Dedifferentiated amniotic fluid mesenchymal stem cell (primary cell): ENCODE measurements around the gene SLC2A13.
A peak's percentile ranks its signal among the peaks of the same experiment; 100 is the strongest.

Experiments used
- DNase-seq: peaks from one replicate; pipeline ENCODE4 v3.0.0-alpha.2; 2016; ENCODE audit errors: extremely low spot score

Gene SLC2A13

GRCh38 chr12:40105515-40106201 is at the start of gene SLC2A13:
Gene SLC2A13, minus strand, starts transcription at chr12:40106081. Its CDS starts 273 bp downstream, at chr12:40105808.
- DNase-seq, result peak; percentile 52

GRCh38 chr12:40154381-40154780 is 48.5 kb upstream of the SLC2A13 start:
- DNase-seq, result no peak

- no peak for DNase-seq
These were observed 47.6 kb upstream of the SLC2A13 start for GRCh38 chr12:40153432-40153831.

- peak; percentile 59 for DNase-seq
These were observed 47.0 kb upstream of the SLC2A13 start for GRCh38 chr12:40152783-40153383.

GRCh38 chr12:40149673-40150260 is 43.9 kb upstream of the SLC2A13 start:
- DNase-seq, result no peak

- no peak for DNase-seq
These were observed 41.2 kb upstream of the SLC2A13 start for GRCh38 chr12:40146800-40147797.

- no peak for DNase-seq
These were observed 40.0 kb upstream of the SLC2A13 start for GRCh38 chr12:40145896-40146295.

- no peak for DNase-seq
These were observed 38.1 kb upstream of the SLC2A13 start for GRCh38 chr12:40144023-40144422.

- DNase-seq, result no peak
These were observed 36.3 kb upstream of the SLC2A13 start for GRCh38 chr12:40142001-40142744.

- no peak for DNase-seq
These were observed 32.6 kb upstream of the SLC2A13 start for GRCh38 chr12:40138526-40138925.

GRCh38 chr12:40137252-40137651 is 31.4 kb upstream of the SLC2A13 start:
- no peak for DNase-seq

- DNase-seq, result no peak
These were observed 21.5 kb upstream of the SLC2A13 start for GRCh38 chr12:40127408-40127807.

- no peak for DNase-seq
These were observed 17.6 kb upstream of the SLC2A13 start for GRCh38 chr12:40123496-40123895.

GRCh38 chr12:40122842-40123241 is 17.0 kb upstream of the SLC2A13 start:
- no peak for DNase-seq

- DNase-seq, result no peak
These were observed 11.9 kb upstream of the SLC2A13 start for GRCh38 chr12:40117818-40118217.

- no peak for DNase-seq
These were observed 4.7 kb upstream of the SLC2A13 start for GRCh38 chr12:40110586-40110985.

- DNase-seq, result no peak
These were observed 2.1 kb upstream of the SLC2A13 start for GRCh38 chr12:40107803-40108620.

- peak; percentile 86 for DNase-seq
These were observed 1.4 kb upstream of the SLC2A13 start for GRCh38 chr12:40107098-40107802.

GRCh38 chr12:40106655-40107054 is 774 bp upstream of the SLC2A13 start:
- no peak for DNase-seq

GRCh38 chr12:40106202-40106533 is 287 bp upstream of the SLC2A13 start:
- DNase-seq, result no peak
